Daoy (cell line): ENCODE results near the gene STX2. TPM values are rescaled to one million over a fixed set of nuclear protein-coding genes. Genes with fewer than 3 reads are reported as not detected.
"Not testable (repeated sequence)": the region's sequence is repeated elsewhere in the genome, so short reads cannot be mapped to it uniquely, and the experiment has no call there.

Experiments
- DNase-seq: peaks from one replicate; pipeline ENCODE4 v3.0.0-alpha.2; 2015; ENCODE audit warnings: low read depth
- total RNA-seq: library from RNA; depleted of rRNA; stranded (reverse); fragments of >200 nt; shearing (Covaris generic); gene quantifications from 2 replicates; pipeline ENCODE4 v1.2.3, GENCODE V29; 2014; rRNA removed

The STX2 gene
- total RNA-seq = 19.4 and 24.3 TPM in 2 replicates

- peak; percentile 90 for DNase-seq
Measured at GRCh38 chr12:130838951-130839769, at the start of gene STX2. Gene STX2, minus strand, starts transcription at chr12:130839250. Its CDS starts 151 bp downstream, at chr12:130839099.

GRCh38 chr12:130887190-130887589, 48.1 kb upstream of the STX2 start:
- DNase-seq = not testable (repeated sequence)

GRCh38 chr12:130881548-130881947, 42.5 kb upstream of the STX2 start:
- DNase-seq = no peak

- no peak for DNase-seq
Measured at GRCh38 chr12:130881046-130881445, 42.0 kb upstream of the STX2 start.

GRCh38 chr12:130880411-130880885, 41.4 kb upstream of the STX2 start:
- DNase-seq = peak; percentile 9

- peak; percentile 23 for DNase-seq
Measured at GRCh38 chr12:130879781-130880389, 40.8 kb upstream of the STX2 start.

GRCh38 chr12:130879212-130879686, 40.2 kb upstream of the STX2 start:
- DNase-seq = peak; percentile 32

- peak; percentile 13 for DNase-seq
Measured at GRCh38 chr12:130878193-130879185, 39.4 kb upstream of the STX2 start.

- DNase-seq = no peak
Measured at GRCh38 chr12:130877333-130877732, 38.3 kb upstream of the STX2 start.

GRCh38 chr12:130876758-130877157, 37.7 kb upstream of the STX2 start:
- DNase-seq = no peak

- DNase-seq = no peak
Measured at GRCh38 chr12:130876297-130876696, 37.2 kb upstream of the STX2 start.

- DNase-seq = not testable (repeated sequence)
Measured at GRCh38 chr12:130875708-130876107, 36.7 kb upstream of the STX2 start.

- DNase-seq = no peak
Measured at GRCh38 chr12:130875193-130875592, 36.1 kb upstream of the STX2 start.

GRCh38 chr12:130874696-130875095, 35.6 kb upstream of the STX2 start:
- DNase-seq = no peak

- DNase-seq = no peak
Measured at GRCh38 chr12:130873825-130874224, 34.8 kb upstream of the STX2 start.

- no peak for DNase-seq
Measured at GRCh38 chr12:130873106-130873795, 34.2 kb upstream of the STX2 start.

- peak; percentile 47 for DNase-seq
Measured at GRCh38 chr12:130872179-130873096, 33.4 kb upstream of the STX2 start.

GRCh38 chr12:130871286-130872178, 32.5 kb upstream of the STX2 start, which contains the start of gene RAN:
Gene RAN, plus strand, starts transcription at chr12:130872066. Its CDS starts 528 bp downstream, at chr12:130872594.
- DNase-seq = peak; percentile 97
